ENCODE results near the gene FBXL17.

DNA sequence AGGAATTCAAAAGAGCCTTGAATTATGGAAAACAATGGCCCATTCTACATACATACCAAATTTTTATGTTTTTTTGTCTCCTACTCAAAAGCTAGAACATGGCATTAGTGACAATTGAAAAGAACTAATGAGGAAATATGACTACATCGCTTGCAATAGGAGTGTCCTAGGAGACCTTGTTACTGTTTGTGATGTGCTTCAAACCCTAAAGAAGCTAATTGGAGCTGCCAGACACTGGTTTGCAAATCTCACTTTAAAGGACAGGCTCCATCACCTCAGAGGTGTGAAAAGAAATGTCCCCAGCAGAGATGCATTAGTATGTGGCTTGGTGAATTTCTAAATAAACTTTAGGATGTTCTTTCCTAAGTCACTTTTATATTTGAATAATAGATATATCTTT, 356.9 kb downstream of the FBXL17 start:
- TF ChIP-seq, protein P1, sequence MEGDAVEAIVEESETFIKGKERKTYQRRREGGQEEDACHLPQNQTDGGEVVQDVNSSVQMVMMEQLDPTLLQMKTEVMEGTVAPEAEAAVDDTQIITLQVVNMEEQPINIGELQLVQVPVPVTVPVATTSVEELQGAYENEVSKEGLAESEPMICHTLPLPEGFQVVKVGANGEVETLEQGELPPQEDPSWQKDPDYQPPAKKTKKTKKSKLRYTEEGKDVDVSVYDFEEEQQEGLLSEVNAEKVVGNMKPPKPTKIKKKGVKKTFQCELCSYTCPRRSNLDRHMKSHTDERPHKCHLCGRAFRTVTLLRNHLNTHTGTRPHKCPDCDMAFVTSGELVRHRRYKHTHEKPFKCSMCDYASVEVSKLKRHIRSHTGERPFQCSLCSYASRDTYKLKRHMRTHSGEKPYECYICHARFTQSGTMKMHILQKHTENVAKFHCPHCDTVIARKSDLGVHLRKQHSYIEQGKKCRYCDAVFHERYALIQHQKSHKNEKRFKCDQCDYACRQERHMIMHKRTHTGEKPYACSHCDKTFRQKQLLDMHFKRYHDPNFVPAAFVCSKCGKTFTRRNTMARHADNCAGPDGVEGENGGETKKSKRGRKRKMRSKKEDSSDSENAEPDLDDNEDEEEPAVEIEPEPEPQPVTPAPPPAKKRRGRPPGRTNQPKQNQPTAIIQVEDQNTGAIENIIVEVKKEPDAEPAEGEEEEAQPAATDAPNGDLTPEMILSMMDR (IDR thresholded peaks at IDR 0.05; ENCODE audit: insufficient read depth, low read depth, low read length): no peak
- TF ChIP-seq EZH2 (IDR thresholded peaks at IDR 0.05; ENCODE audit: insufficient read depth, low read length): no peak
